HepG2 (cell line): ENCODE results near the gene HSPA1A. TPM values are rescaled to one million over a fixed set of nuclear protein-coding genes. Genes with fewer than 3 reads are reported as not detected.
A peak's percentile ranks its signal among the peaks of the same experiment; 100 is the strongest.

Source experiments
- AGO2 ChIP-seq: fragments of 200-400 bp; formaldehyde crosslinking; optimal IDR thresholded peaks from 2 replicates; pipeline ENCODE3; 2017; ENCODE audit warnings: mild to moderate bottlenecking, low read depth, low read length, moderate library complexity
- ATF1 ChIP-seq: IDR thresholded peaks from 2 replicates; pipeline ENCODE4 v1.6.1; 2016; ENCODE audit warnings: mild to moderate bottlenecking, control low read depth
- CENPX ChIP-seq: sonication (generic); formaldehyde crosslinking; IDR thresholded peaks from 2 replicates; pipeline ENCODE4 v1.9.0; 2021; ENCODE audit warnings: mild to moderate bottlenecking, missing genetic modification reagents, moderate library complexity
- FOXC1 ChIP-seq: sonication (generic); formaldehyde crosslinking; IDR thresholded peaks from 2 replicates; pipeline ENCODE4 v1.8.0; 2022; ENCODE audit warnings: mild to moderate bottlenecking, missing genetic modification reagents, borderline replicate concordance
- IRX3 ChIP-seq: sonication (generic); formaldehyde crosslinking; IDR thresholded peaks from 2 replicates; pipeline ENCODE4 v1.8.1; 2023; ENCODE audit warnings: mild to moderate bottlenecking, low read depth, missing genetic modification reagents, borderline replicate concordance
- KLF15 ChIP-seq: sonication (generic); formaldehyde crosslinking; IDR thresholded peaks from 2 replicates; pipeline ENCODE4 v1.8.1; 2023; ENCODE audit warnings: borderline replicate concordance, mild to moderate bottlenecking, inconsistent platforms, missing genetic modification reagents, mixed read lengths
- MEF2D ChIP-seq: sonication (generic); formaldehyde crosslinking; IDR thresholded peaks from 2 replicates; pipeline ENCODE4 v1.5.1; 2020; ENCODE audit warnings: mild to moderate bottlenecking, missing genetic modification reagents
- MTF1 ChIP-seq: sonication (generic); formaldehyde crosslinking; IDR thresholded peaks from 2 replicates; pipeline ENCODE4 v1.5.0; 2020; ENCODE audit warnings: missing genetic modification reagents
- NKX3-1 ChIP-seq: sonication (generic); formaldehyde crosslinking; IDR thresholded peaks from 2 replicates; pipeline ENCODE4 v1.5.0; 2020; ENCODE audit warnings: missing genetic modification reagents
- RBM22 ChIP-seq: fragments of 200-400 bp; formaldehyde crosslinking; optimal IDR thresholded peaks from 2 replicates; pipeline ENCODE3; 2017; ENCODE audit warnings: mild to moderate bottlenecking, low read length, moderate library complexity
- RXRA ChIP-seq: sonication (generic); formaldehyde crosslinking; IDR thresholded peaks from 2 replicates; pipeline ENCODE4 v1.5.1; 2020; ENCODE audit warnings: missing genetic modification reagents
- SOX5 ChIP-seq: IDR thresholded peaks from 2 replicates; pipeline ENCODE4 v1.6.1; 2016; ENCODE audit warnings: borderline replicate concordance
- ZFP62 ChIP-seq: sonication (generic); formaldehyde crosslinking; IDR thresholded peaks from 2 replicates; pipeline ENCODE4 v1.4.0; 2020; ENCODE audit warnings: missing genetic modification reagents
- ZNF124 ChIP-seq: sonication (generic); formaldehyde crosslinking; IDR thresholded peaks from 2 replicates; pipeline ENCODE4 v1.4.0; 2020; ENCODE audit warnings: missing genetic modification reagents
- ZSCAN12 ChIP-seq: sonication (generic); formaldehyde crosslinking; IDR thresholded peaks from 2 replicates; pipeline ENCODE4 v1.9.0; 2021; ENCODE audit warnings: mild to moderate bottlenecking, missing genetic modification reagents
- ZSCAN9 ChIP-seq: IDR thresholded peaks from 2 replicates; pipeline ENCODE4 v1.6.1; 2016; ENCODE audit warnings: borderline replicate concordance
- polyA plus RNA-seq, 8 experiments: library from polyadenylated mRNA; depleted of rRNA in 3 of 8; stranded (reverse) in 7 of 8; unstranded in 1 of 8; fragments of >200 nt; fragmentation: Illumina TruSeq in 4 of 8; extraction: Trizol in 4 of 8; gene quantifications; 2 replicates each; pipeline versions ENCODE4 v1.2.1 to v1.2.3, GENCODE V29; 2011 to 2016; ENCODE audit warnings: low read depth in 4 of 8, missing spikeins in 1 of 8, mixed read lengths in 1 of 8; ENCODE audit not compliant: insufficient read depth in 1 of 8
- total RNA-seq, 5 experiments: library from RNA; depleted of rRNA; stranded (reverse); fragments of >200 nt; fragmentation: Illumina TruSeq; extraction: Trizol; gene quantifications; 2 replicates each; pipeline ENCODE4 v1.2.3, GENCODE V29; 2016; ENCODE audit warnings: low read depth in 1 of 5
- TF ChIP-seq, protein P1 (sequence below): sonication (generic); formaldehyde crosslinking; IDR thresholded peaks from 2 replicates; pipeline ENCODE4 v1.5.1; 2020; ENCODE audit warnings: mild to moderate bottlenecking, moderate library complexity, missing genetic modification reagents
- TF ChIP-seq, protein P2 (sequence below): sonication (generic); formaldehyde crosslinking; IDR thresholded peaks from 2 replicates; pipeline ENCODE4 v1.5.1; 2020; ENCODE audit warnings: missing genetic modification reagents, mild to moderate bottlenecking, borderline replicate concordance
- TF ChIP-seq, protein P3 (sequence below): sonication (generic); formaldehyde crosslinking; IDR thresholded peaks from 2 replicates; pipeline ENCODE4 v1.4.0; 2020; ENCODE audit warnings: missing genetic modification reagents
- TF ChIP-seq, protein P4 (sequence below): sonication (generic); formaldehyde crosslinking; IDR thresholded peaks from 2 replicates; pipeline ENCODE4 v1.8.0; 2022; ENCODE audit warnings: missing genetic modification reagents, mild to moderate bottlenecking, borderline replicate concordance
- TF ChIP-seq, protein P5 (sequence below): fragments of 450-650 bp; IDR thresholded peaks from 2 replicates; pipeline ENCODE4 v1.6.1; 2016
- TF ChIP-seq, protein P6 (sequence below): sonication (generic); formaldehyde crosslinking; IDR thresholded peaks from 2 replicates; pipeline ENCODE4 v1.5.0; 2020; ENCODE audit warnings: mild to moderate bottlenecking, missing genetic modification reagents, moderate library complexity

HSPA1A gene
- total and polyA plus RNA-seq, 2 of the 13 experiments (the other 11 are each of a cell fraction or from before 2014, with no cell fraction given), result 44.5 to 85.0 TPM

DNA sequence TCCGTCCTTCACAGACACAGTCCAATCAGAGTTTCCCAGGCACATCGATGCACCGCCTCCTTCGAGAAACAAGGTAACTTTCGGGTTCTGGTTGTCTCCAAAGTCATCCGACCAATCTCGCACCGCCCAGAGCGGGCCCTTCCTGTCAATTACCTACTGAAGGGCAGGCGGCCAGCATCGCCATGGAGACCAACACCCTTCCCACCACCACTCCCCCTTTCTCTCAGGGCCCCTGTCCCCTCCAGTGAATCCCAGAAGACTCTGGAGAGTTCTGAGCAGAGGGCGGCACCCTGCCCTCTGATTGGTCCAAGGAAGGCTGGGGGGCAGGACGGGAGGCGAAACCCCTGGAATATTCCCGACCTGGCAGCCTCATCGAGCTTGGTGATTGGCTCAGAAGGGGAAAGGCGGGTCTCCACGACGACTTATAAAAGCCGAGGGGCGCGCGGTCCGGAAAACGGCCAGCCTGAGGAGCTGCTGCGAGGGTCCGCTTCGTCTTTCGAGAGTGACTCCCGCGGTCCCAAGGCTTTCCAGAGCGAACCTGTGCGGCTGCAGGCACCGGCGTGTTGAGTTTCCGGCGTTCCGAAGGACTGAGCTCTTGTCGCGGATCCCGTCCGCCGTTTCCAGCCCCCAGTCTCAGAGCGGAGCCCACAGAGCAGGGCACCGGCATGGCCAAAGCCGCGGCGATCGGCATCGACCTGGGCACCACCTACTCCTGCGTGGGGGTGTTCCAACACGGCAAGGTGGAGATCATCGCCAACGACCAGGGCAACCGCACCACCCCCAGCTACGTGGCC, 12.1 kb downstream of the HSPA1A start, which contains the start of gene HSPA1B (continued):
- TF ChIP-seq, protein P1, sequence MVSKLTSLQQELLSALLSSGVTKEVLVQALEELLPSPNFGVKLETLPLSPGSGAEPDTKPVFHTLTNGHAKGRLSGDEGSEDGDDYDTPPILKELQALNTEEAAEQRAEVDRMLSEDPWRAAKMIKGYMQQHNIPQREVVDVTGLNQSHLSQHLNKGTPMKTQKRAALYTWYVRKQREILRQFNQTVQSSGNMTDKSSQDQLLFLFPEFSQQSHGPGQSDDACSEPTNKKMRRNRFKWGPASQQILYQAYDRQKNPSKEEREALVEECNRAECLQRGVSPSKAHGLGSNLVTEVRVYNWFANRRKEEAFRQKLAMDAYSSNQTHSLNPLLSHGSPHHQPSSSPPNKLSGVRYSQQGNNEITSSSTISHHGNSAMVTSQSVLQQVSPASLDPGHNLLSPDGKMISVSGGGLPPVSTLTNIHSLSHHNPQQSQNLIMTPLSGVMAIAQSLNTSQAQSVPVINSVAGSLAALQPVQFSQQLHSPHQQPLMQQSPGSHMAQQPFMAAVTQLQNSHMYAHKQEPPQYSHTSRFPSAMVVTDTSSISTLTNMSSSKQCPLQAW (CRISPR knock-in tag), result peak; percentile 77
- TF ChIP-seq, protein P2, sequence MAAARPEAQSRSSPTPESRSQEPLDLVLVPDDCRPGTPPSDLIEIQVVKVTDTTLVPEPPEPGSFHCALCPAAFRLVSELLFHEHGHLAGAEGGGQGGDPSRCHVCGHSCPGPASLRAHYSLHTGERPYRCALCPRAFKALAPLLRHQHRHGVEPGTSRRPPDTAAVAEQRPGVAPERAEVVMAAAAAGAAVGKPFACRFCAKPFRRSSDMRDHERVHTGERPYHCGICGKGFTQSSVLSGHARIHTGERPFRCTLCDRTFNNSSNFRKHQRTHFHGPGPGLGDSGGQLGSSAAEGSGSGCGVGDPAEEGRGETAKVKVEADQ (CRISPR knock-in tag), result 0 out of 2 replicates have a peak, but pooled peaks have one; percentile 63
- TF ChIP-seq CENPX (CRISPR knock-in tag), result no peak
- TF ChIP-seq AGO2, result peak; percentile 89
- TF ChIP-seq FOXC1, result peak; percentile 95
- no peak for TF ChIP-seq IRX3
- TF ChIP-seq ZFP62 (CRISPR knock-in tag), result no peak
- TF ChIP-seq, protein P3, sequence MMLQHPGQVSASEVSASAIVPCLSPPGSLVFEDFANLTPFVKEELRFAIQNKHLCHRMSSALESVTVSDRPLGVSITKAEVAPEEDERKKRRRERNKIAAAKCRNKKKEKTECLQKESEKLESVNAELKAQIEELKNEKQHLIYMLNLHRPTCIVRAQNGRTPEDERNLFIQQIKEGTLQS (CRISPR knock-in tag), result peak; percentile 73; the same call in 1 of the 2 replicates
- peak; percentile 56; the same call in 1 of the 2 replicates for TF ChIP-seq KLF15 (CRISPR knock-in tag)
- TF ChIP-seq ATF1 (CRISPR knock-in tag), result peak; percentile 72; the same call in 1 of the 2 replicates
- peak; percentile 78; the same call in 1 of the 2 replicates for TF ChIP-seq NKX3-1 (CRISPR knock-in tag)
- TF ChIP-seq, protein P4, sequence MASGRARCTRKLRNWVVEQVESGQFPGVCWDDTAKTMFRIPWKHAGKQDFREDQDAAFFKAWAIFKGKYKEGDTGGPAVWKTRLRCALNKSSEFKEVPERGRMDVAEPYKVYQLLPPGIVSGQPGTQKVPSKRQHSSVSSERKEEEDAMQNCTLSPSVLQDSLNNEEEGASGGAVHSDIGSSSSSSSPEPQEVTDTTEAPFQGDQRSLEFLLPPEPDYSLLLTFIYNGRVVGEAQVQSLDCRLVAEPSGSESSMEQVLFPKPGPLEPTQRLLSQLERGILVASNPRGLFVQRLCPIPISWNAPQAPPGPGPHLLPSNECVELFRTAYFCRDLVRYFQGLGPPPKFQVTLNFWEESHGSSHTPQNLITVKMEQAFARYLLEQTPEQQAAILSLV, result peak; percentile 89; the same call in 1 of the 2 replicates
- TF ChIP-seq ZNF124, result 0 out of 2 replicates have a peak, but pooled peaks have one; percentile 56
- no peak for TF ChIP-seq MTF1 (CRISPR knock-in tag)
- TF ChIP-seq, protein P5, sequence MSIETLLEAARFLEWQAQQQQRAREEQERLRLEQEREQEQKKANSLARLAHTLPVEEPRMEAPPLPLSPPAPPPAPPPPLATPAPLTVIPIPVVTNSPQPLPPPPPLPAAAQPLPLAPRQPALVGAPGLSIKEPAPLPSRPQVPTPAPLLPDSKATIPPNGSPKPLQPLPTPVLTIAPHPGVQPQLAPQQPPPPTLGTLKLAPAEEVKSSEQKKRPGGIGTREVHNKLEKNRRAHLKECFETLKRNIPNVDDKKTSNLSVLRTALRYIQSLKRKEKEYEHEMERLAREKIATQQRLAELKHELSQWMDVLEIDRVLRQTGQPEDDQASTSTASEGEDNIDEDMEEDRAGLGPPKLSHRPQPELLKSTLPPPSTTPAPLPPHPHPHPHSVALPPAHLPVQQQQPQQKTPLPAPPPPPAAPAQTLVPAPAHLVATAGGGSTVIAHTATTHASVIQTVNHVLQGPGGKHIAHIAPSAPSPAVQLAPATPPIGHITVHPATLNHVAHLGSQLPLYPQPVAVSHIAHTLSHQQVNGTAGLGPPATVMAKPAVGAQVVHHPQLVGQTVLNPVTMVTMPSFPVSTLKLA, result peak; percentile 35; the same call in 1 of the 2 replicates
- peak; percentile 88 for TF ChIP-seq MEF2D
- TF ChIP-seq RBM22, result peak; percentile 65
- TF ChIP-seq RXRA (CRISPR knock-in tag), result peak; percentile 44; the same call in 1 of the 2 replicates
- TF ChIP-seq SOX5 (CRISPR knock-in tag), result peak; percentile 14; the same call in 1 of the 2 replicates
- TF ChIP-seq, protein P6, sequence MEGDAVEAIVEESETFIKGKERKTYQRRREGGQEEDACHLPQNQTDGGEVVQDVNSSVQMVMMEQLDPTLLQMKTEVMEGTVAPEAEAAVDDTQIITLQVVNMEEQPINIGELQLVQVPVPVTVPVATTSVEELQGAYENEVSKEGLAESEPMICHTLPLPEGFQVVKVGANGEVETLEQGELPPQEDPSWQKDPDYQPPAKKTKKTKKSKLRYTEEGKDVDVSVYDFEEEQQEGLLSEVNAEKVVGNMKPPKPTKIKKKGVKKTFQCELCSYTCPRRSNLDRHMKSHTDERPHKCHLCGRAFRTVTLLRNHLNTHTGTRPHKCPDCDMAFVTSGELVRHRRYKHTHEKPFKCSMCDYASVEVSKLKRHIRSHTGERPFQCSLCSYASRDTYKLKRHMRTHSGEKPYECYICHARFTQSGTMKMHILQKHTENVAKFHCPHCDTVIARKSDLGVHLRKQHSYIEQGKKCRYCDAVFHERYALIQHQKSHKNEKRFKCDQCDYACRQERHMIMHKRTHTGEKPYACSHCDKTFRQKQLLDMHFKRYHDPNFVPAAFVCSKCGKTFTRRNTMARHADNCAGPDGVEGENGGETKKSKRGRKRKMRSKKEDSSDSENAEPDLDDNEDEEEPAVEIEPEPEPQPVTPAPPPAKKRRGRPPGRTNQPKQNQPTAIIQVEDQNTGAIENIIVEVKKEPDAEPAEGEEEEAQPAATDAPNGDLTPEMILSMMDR (CRISPR knock-in tag), result peak; percentile 29
- peak; percentile 90 for TF ChIP-seq ZSCAN9
- peak; percentile 92 for TF ChIP-seq ZSCAN12
